Osteoblast (primary cell): ENCODE measurements around the gene C2orf80. TPM values are rescaled to one million over a fixed set of nuclear protein-coding genes. Genes with fewer than 3 reads are reported as not detected.

ENCODE experiments used
- DNase-seq: peaks from one replicate; pipeline ENCODE4 v3.0.0; 2011; ENCODE audit warnings: low spot score, mixed read lengths; ENCODE audit not compliant: insufficient read length; ENCODE audit errors: missing footprints
- H2AFZ ChIP-seq: 2 replicates; pipeline ENCODE4 v1.6.0; 2011; ENCODE audit warnings: mild to moderate bottlenecking, low read length
- H3K27ac ChIP-seq: 2 replicates; pipeline ENCODE4 v1.5.1; 2011; ENCODE audit warnings: mild to moderate bottlenecking, low read depth, low read length, moderate library complexity
- H3K27me3 ChIP-seq: 2 replicates; pipeline ENCODE4 v1.6.0; 2012; ENCODE audit warnings: mild to moderate bottlenecking, control low read depth, inconsistent platforms, low read length, moderate library complexity; ENCODE audit not compliant: insufficient read depth
- H3K36me3 ChIP-seq: 2 replicates; pipeline ENCODE4 v1.5.1; 2011; ENCODE audit warnings: mild to moderate bottlenecking, low read length, control low read depth, moderate library complexity; ENCODE audit not compliant: insufficient read depth
- H3K4me1 ChIP-seq: 2 replicates; pipeline ENCODE4 v1.5.1; 2011; ENCODE audit warnings: mild to moderate bottlenecking, low read length, control low read depth, moderate library complexity; ENCODE audit not compliant: insufficient read depth
- H3K4me2 ChIP-seq: 2 replicates; pipeline ENCODE4 v1.6.0; 2011; ENCODE audit warnings: mild to moderate bottlenecking, low read length; ENCODE audit not compliant: insufficient read depth
- H3K4me3 ChIP-seq: fragments of 200-600 bp; sonication (generic); 3 replicates; pipeline ENCODE4 v1.5.1; 2012; ENCODE audit warnings: mild to moderate bottlenecking, low read length, inconsistent platforms; ENCODE audit not compliant: insufficient read depth
- H3K79me2 ChIP-seq: 2 replicates; pipeline ENCODE4 v1.6.0; 2012; ENCODE audit warnings: mild to moderate bottlenecking, low read length, control low read depth, inconsistent platforms; ENCODE audit not compliant: insufficient read depth
- H3K9me3 ChIP-seq: 2 replicates; pipeline ENCODE4 v1.5.1; 2011; ENCODE audit warnings: low read depth, low read length, control low read depth
- H4K20me1 ChIP-seq: 2 replicates; pipeline ENCODE4 v1.6.0; 2012; ENCODE audit warnings: mild to moderate bottlenecking, low read length, control low read depth; ENCODE audit not compliant: insufficient read depth
- CTCF ChIP-seq: IDR thresholded peaks from 2 replicates; pipeline ENCODE4 v1.5.1; 2011; ENCODE audit warnings: mild to moderate bottlenecking, low read depth, low read length, moderate library complexity; ENCODE audit errors: extremely low read depth
- total RNA-seq: library from RNA; depleted of rRNA; stranded (reverse); fragments of >200 nt; gene quantifications from 2 replicates; pipeline ENCODE4 v1.2.3, GENCODE V29; 2012

C2orf80 gene
- total RNA-seq, 1 donor = not detected

- Histone ChIP-seq H3K4me1 (no peaks in the 10 kb centered on the region), H3K4me2 (no peak overlapping the region), H3K36me3 (no peaks in the 10 kb centered on the region), H3K4me3 (no peak overlapping the region), H4K20me1 (no peaks in the 10 kb centered on the region), H3K9me3 (no peaks in the 10 kb centered on the region), H3K27me3 (no peaks in the 10 kb centered on the region), H3K27ac (no peak overlapping the region), H2AFZ (no peak overlapping the region), H3K79me2 (no peaks in the 10 kb centered on the region)
- no peak for TF ChIP-seq CTCF
- DNase-seq = no peak
Observed at GRCh38 chr2:208147759-208148158, 42.1 kb downstream of the C2orf80 start.

GRCh38 chr2:208147008-208147407, 42.8 kb downstream of the C2orf80 start:
- H4K20me1 ChIP-seq = no peaks in the 10 kb centered on the region
- no peaks in the 10 kb centered on the region for H3K27me3 ChIP-seq
- DNase-seq = no peak
- no peak overlapping the region for H2AFZ ChIP-seq
- no peak overlapping the region for H3K27ac ChIP-seq
- H3K9me3 ChIP-seq = no peaks in the 10 kb centered on the region
- no peaks in the 10 kb centered on the region for H3K79me2 ChIP-seq
- H3K4me3 ChIP-seq = no peak overlapping the region
- H3K4me1 ChIP-seq = no peaks in the 10 kb centered on the region
- no peak for TF ChIP-seq CTCF
- no peak overlapping the region for H3K4me2 ChIP-seq
- H3K36me3 ChIP-seq = no peaks in the 10 kb centered on the region

- no peaks in the 10 kb centered on the region for H3K79me2 ChIP-seq
- no peaks in the 10 kb centered on the region for H3K4me1 ChIP-seq
- no peak for DNase-seq
- H3K27ac ChIP-seq = no peak within 1 kb of the TSS
- H3K4me2 ChIP-seq = no peak within 1 kb of the TSS
- no peaks in the 10 kb centered on the region for H3K36me3 ChIP-seq
- H2AFZ ChIP-seq = no peak within 1 kb of the TSS
- no peaks in the 10 kb centered on the region for H3K9me3 ChIP-seq
- TF ChIP-seq CTCF = no peak
- H4K20me1 ChIP-seq = no peaks in the 10 kb centered on the region
- H3K27me3 ChIP-seq = no peaks in the 10 kb centered on the region
- no peak within 1 kb of the TSS for H3K4me3 ChIP-seq
Observed at GRCh38 chr2:208146006-208146405, 43.8 kb downstream of the C2orf80 start, which contains the start of gene CRYGB. CRYGB (minus strand) TSS chr2:208146158; CDS start chr2:208146120, 38 bp downstream.

- DNase-seq = no peak
- no peaks in the 10 kb centered on the region for H3K4me1 ChIP-seq
- H3K79me2 ChIP-seq = no peaks in the 10 kb centered on the region
- no peaks in the 10 kb centered on the region for H3K9me3 ChIP-seq
- no peak overlapping the region for H3K4me2 ChIP-seq
- no peak overlapping the region for H2AFZ ChIP-seq
- H3K27ac ChIP-seq = no peak overlapping the region
- no peaks in the 10 kb centered on the region for H3K36me3 ChIP-seq
- no peak overlapping the region for H3K4me3 ChIP-seq
- no peaks in the 10 kb centered on the region for H4K20me1 ChIP-seq
- H3K27me3 ChIP-seq = no peaks in the 10 kb centered on the region
- no peak for TF ChIP-seq CTCF
Observed at GRCh38 chr2:208142925-208143799, 46.7 kb downstream of the C2orf80 start.
